Osteoblast (primary cell): ENCODE measurements around the gene GFRA1. TPM values are rescaled to one million over a fixed set of nuclear protein-coding genes. Genes with fewer than 3 reads are reported as not detected.
A peak's percentile ranks its signal among the peaks of the same experiment; 100 is the strongest.

ENCODE experiments used
- DNase-seq: peaks from one replicate; pipeline ENCODE4 v3.0.0; 2011; ENCODE audit warnings: low spot score, mixed read lengths; ENCODE audit not compliant: insufficient read length; ENCODE audit errors: missing footprints
- H2AFZ ChIP-seq: 2 replicates; pipeline ENCODE4 v1.6.0; 2011; ENCODE audit warnings: mild to moderate bottlenecking, low read length
- H3K27ac ChIP-seq: 2 replicates; pipeline ENCODE4 v1.5.1; 2011; ENCODE audit warnings: mild to moderate bottlenecking, low read depth, low read length, moderate library complexity
- H3K27me3 ChIP-seq: 2 replicates; pipeline ENCODE4 v1.6.0; 2012; ENCODE audit warnings: mild to moderate bottlenecking, control low read depth, inconsistent platforms, low read length, moderate library complexity; ENCODE audit not compliant: insufficient read depth
- H3K36me3 ChIP-seq: 2 replicates; pipeline ENCODE4 v1.5.1; 2011; ENCODE audit warnings: mild to moderate bottlenecking, low read length, control low read depth, moderate library complexity; ENCODE audit not compliant: insufficient read depth
- H3K4me1 ChIP-seq: 2 replicates; pipeline ENCODE4 v1.5.1; 2011; ENCODE audit warnings: mild to moderate bottlenecking, low read length, control low read depth, moderate library complexity; ENCODE audit not compliant: insufficient read depth
- H3K4me2 ChIP-seq: 2 replicates; pipeline ENCODE4 v1.6.0; 2011; ENCODE audit warnings: mild to moderate bottlenecking, low read length; ENCODE audit not compliant: insufficient read depth
- H3K4me3 ChIP-seq: fragments of 200-600 bp; sonication (generic); 3 replicates; pipeline ENCODE4 v1.5.1; 2012; ENCODE audit warnings: mild to moderate bottlenecking, low read length, inconsistent platforms; ENCODE audit not compliant: insufficient read depth
- H3K79me2 ChIP-seq: 2 replicates; pipeline ENCODE4 v1.6.0; 2012; ENCODE audit warnings: mild to moderate bottlenecking, low read length, control low read depth, inconsistent platforms; ENCODE audit not compliant: insufficient read depth
- H3K9me3 ChIP-seq: 2 replicates; pipeline ENCODE4 v1.5.1; 2011; ENCODE audit warnings: low read depth, low read length, control low read depth
- H4K20me1 ChIP-seq: 2 replicates; pipeline ENCODE4 v1.6.0; 2012; ENCODE audit warnings: mild to moderate bottlenecking, low read length, control low read depth; ENCODE audit not compliant: insufficient read depth
- CTCF ChIP-seq: IDR thresholded peaks from 2 replicates; pipeline ENCODE4 v1.5.1; 2011; ENCODE audit warnings: mild to moderate bottlenecking, low read depth, low read length, moderate library complexity; ENCODE audit errors: extremely low read depth
- total RNA-seq: library from RNA; depleted of rRNA; stranded (reverse); fragments of >200 nt; gene quantifications from 2 replicates; pipeline ENCODE4 v1.2.3, GENCODE V29; 2012

The GFRA1 gene
- total RNA-seq, 1 donor: 76.0 TPM

- H3K4me1 ChIP-seq: no peaks in the 10 kb centered on the region
- no peaks in the 10 kb centered on the region for H3K79me2 ChIP-seq
These were observed 169.3 kb downstream of the GFRA1 start for GRCh38 chr10:116103668-116104067.

GRCh38 chr10:116101616-116102315 lies 171.2 kb downstream of the GFRA1 start:
- H3K4me2 ChIP-seq: no peak overlapping the region
- H4K20me1 ChIP-seq: no peaks in the 10 kb centered on the region
- H3K79me2 ChIP-seq: no peaks in the 10 kb centered on the region
- H3K4me1 ChIP-seq: no peaks in the 10 kb centered on the region
- no peak overlapping the region for H2AFZ ChIP-seq
- no peaks in the 10 kb centered on the region for H3K36me3 ChIP-seq
- no peak overlapping the region for H3K4me3 ChIP-seq
- no peak overlapping the region for H3K27ac ChIP-seq
- no peak for DNase-seq
- no peak for TF ChIP-seq CTCF
- H3K9me3 ChIP-seq: no peaks in the 10 kb centered on the region
- no peaks in the 10 kb centered on the region for H3K27me3 ChIP-seq

More at GRCh38 chr10:116103668-116104067, 169.3 kb downstream of the GFRA1 start:
- Histone ChIP-seq H3K27ac (no peak overlapping the region), H3K4me3 (no peak overlapping the region), H3K27me3 (no peaks in the 10 kb centered on the region), H3K4me2 (no peak overlapping the region), H3K36me3 (no peaks in the 10 kb centered on the region), H4K20me1 (no peaks in the 10 kb centered on the region), H3K9me3 (no peaks in the 10 kb centered on the region), H2AFZ (no peak overlapping the region)
- TF ChIP-seq CTCF: no peak
- DNase-seq: no peak

GRCh38 chr10:116100984-116101383 lies 172.0 kb downstream of the GFRA1 start:
- no peak for TF ChIP-seq CTCF
- no peak overlapping the region for H2AFZ ChIP-seq
- H3K27ac ChIP-seq: no peak overlapping the region
- no peak overlapping the region for H3K4me2 ChIP-seq
- H3K79me2 ChIP-seq: no peaks in the 10 kb centered on the region
- H3K4me1 ChIP-seq: no peaks in the 10 kb centered on the region
- DNase-seq: no peak
- H3K27me3 ChIP-seq: no peaks in the 10 kb centered on the region
- no peaks in the 10 kb centered on the region for H3K36me3 ChIP-seq
- no peaks in the 10 kb centered on the region for H3K9me3 ChIP-seq
- no peaks in the 10 kb centered on the region for H4K20me1 ChIP-seq
- no peak overlapping the region for H3K4me3 ChIP-seq

GRCh38 chr10:116099023-116099420 lies 174.0 kb downstream of the GFRA1 start:
- H3K9me3 ChIP-seq: no peaks in the 10 kb centered on the region
- no peaks in the 10 kb centered on the region for H3K79me2 ChIP-seq
- no peak for TF ChIP-seq CTCF
- no peaks in the 10 kb centered on the region for H3K27me3 ChIP-seq
- H3K36me3 ChIP-seq: no peaks in the 10 kb centered on the region
- no peak for DNase-seq
- no peak overlapping the region for H3K27ac ChIP-seq
- no peak overlapping the region for H2AFZ ChIP-seq
- H3K4me3 ChIP-seq: no peak overlapping the region
- H3K4me1 ChIP-seq: no peaks in the 10 kb centered on the region
- H3K4me2 ChIP-seq: peak overlapping the region; percentile 33
- H4K20me1 ChIP-seq: no peaks in the 10 kb centered on the region
